ENCODE results near the gene MLLT6.

Gene MLLT6

GRCh38 chr17:38712593-38712992, 7.5 kb downstream of the MLLT6 start:
- no peak for DNase-seq (ENCODE audit: low read depth)
- H3K4me3 ChIP-seq (ENCODE audit: low read depth, low read length), result no peak overlapping the region
- no peak for TF ChIP-seq CTCF (IDR thresholded peaks at IDR 0.05; ENCODE audit: low read depth, low read length, missing control alignments)
- in situ Hi-C loops (cut with HindIII; ENCODE audit: low sequenced_read_pairs), result no loop called here

- no peak overlapping the region for H3K4me3 ChIP-seq (ENCODE audit: low read depth, low read length)
- DNase-seq (ENCODE audit: low read depth), result no peak
- in situ Hi-C loops (cut with HindIII; ENCODE audit: low sequenced_read_pairs), result no loop called here
- no peak for TF ChIP-seq CTCF (IDR thresholded peaks at IDR 0.05; ENCODE audit: low read depth, low read length, missing control alignments)
These were observed 8.5 kb downstream of the MLLT6 start for GRCh38 chr17:38713456-38714075.

GRCh38 chr17:38715216-38715943, 10.3 kb downstream of the MLLT6 start:
- in situ Hi-C loops (cut with HindIII; ENCODE audit: low sequenced_read_pairs), result no loop called here
- TF ChIP-seq CTCF (IDR thresholded peaks at IDR 0.05; ENCODE audit: low read depth, low read length, missing control alignments), result no peak
- DNase-seq (ENCODE audit: low read depth), result no peak
- H3K4me3 ChIP-seq (ENCODE audit: low read depth, low read length), result no peak overlapping the region

GRCh38 chr17:38716368-38717005, 11.4 kb downstream of the MLLT6 start:
- no peak for DNase-seq (ENCODE audit: low read depth)
- H3K4me3 ChIP-seq (ENCODE audit: low read depth, low read length), result no peak overlapping the region
- TF ChIP-seq CTCF (IDR thresholded peaks at IDR 0.05; ENCODE audit: low read depth, low read length, missing control alignments), result no peak
- in situ Hi-C loops (cut with HindIII; ENCODE audit: low sequenced_read_pairs), result no loop called here

DNA sequence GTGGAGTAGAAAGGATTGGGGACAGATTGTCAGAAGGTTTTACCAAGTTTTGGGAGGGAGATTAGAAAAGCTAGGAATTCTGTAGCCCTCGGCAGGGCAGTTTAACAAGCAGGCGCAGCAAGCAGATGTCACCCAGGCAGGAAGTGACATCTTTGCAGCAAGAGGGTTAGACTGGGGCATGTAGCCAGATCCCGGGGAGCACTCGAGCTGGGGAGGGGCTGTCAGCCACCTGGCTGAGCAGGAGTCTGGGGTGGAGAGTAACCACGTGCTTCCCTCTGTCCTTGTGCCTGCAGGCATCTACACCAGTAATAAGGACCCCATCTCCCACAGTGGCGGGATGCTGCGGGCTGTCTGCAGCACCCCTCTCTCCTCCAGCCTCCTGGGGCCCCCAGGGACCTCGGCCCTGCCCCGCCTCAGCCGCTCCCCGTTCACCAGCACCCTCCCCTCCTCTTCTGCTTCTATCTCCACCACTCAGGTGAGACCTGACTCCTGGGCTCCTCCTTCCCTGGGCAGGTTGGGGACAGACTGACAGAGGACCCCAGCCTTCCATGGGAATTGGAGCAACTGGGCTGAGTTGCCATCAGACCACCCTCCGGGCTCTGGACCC, 12.2 kb downstream of the MLLT6 start:
- TF ChIP-seq CTCF (IDR thresholded peaks at IDR 0.05; ENCODE audit: low read depth, low read length, missing control alignments), result no peak
- in situ Hi-C loops (cut with HindIII; ENCODE audit: low sequenced_read_pairs), result no loop called here
- no peak overlapping the region for H3K4me3 ChIP-seq (ENCODE audit: low read depth, low read length)
- no peak for DNase-seq (ENCODE audit: low read depth)

- no peak for DNase-seq (ENCODE audit: low read depth)
- in situ Hi-C loops (cut with HindIII; ENCODE audit: low sequenced_read_pairs), result no loop called here
- TF ChIP-seq CTCF (IDR thresholded peaks at IDR 0.05; ENCODE audit: low read depth, low read length, missing control alignments), result no peak
- no peak overlapping the region for H3K4me3 ChIP-seq (ENCODE audit: low read depth, low read length)
These were observed 14.3 kb downstream of the MLLT6 start for GRCh38 chr17:38719289-38719942.

Measured in astrocyte of the cerebellum (primary cell).